Measurements from ENCODE around the gene RAB11A. TPM values are rescaled to one million over a fixed set of nuclear protein-coding genes. Genes with fewer than 3 reads are reported as not detected.

RAB11A gene
- total RNA-seq, 1 experiment from 2014 or later = 263 TPM

DNA sequence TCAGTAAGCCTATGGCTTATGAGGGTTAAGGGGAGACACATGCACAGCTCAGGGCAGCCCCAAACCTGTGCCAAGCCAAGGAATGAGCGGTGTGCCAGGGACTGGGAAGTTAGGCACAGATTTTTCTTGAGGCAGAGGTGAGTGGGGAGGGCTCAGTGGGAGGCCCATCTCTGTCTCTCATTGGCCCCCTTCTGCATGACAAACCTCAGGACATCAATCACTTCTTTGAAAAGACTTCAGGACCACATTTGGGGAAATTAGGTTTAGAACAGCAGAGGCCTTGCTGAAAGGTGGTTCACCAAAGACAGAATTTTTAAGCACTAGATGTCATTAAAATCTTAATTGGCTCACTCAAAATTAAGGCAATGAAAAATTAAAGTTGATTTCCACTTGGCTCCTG lies 57.2 kb downstream of the RAB11A start:
- no peak for DNase-seq (ENCODE audit: low read depth, low spot score)
- no peak for TF ChIP-seq CTCF (IDR thresholded peaks at IDR 0.05)
- no peak for TF ChIP-seq SIN3A (IDR thresholded peaks at IDR 0.05; ENCODE audit: borderline replicate concordance, insufficient read depth, low read depth, low read length)
- no peak for TF ChIP-seq POLR2AphosphoS5 (IDR thresholded peaks at IDR 0.05; ENCODE audit: low read depth, low read length)
- TF ChIP-seq, protein P1, sequence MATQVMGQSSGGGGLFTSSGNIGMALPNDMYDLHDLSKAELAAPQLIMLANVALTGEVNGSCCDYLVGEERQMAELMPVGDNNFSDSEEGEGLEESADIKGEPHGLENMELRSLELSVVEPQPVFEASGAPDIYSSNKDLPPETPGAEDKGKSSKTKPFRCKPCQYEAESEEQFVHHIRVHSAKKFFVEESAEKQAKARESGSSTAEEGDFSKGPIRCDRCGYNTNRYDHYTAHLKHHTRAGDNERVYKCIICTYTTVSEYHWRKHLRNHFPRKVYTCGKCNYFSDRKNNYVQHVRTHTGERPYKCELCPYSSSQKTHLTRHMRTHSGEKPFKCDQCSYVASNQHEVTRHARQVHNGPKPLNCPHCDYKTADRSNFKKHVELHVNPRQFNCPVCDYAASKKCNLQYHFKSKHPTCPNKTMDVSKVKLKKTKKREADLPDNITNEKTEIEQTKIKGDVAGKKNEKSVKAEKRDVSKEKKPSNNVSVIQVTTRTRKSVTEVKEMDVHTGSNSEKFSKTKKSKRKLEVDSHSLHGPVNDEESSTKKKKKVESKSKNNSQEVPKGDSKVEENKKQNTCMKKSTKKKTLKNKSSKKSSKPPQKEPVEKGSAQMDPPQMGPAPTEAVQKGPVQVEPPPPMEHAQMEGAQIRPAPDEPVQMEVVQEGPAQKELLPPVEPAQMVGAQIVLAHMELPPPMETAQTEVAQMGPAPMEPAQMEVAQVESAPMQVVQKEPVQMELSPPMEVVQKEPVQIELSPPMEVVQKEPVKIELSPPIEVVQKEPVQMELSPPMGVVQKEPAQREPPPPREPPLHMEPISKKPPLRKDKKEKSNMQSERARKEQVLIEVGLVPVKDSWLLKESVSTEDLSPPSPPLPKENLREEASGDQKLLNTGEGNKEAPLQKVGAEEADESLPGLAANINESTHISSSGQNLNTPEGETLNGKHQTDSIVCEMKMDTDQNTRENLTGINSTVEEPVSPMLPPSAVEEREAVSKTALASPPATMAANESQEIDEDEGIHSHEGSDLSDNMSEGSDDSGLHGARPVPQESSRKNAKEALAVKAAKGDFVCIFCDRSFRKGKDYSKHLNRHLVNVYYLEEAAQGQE (IDR thresholded peaks at IDR 0.05; ENCODE audit: insufficient read depth in 1 of 2, low read depth in 2 of 2, low read length in 1 of 2) = no peak
- no peak for TF ChIP-seq TCF7L2 (IDR thresholded peaks at IDR 0.05; ENCODE audit: low read depth, low read length)
- intact Hi-C loops (cut with micrococcal nuclease; ENCODE audit: unreplicated experiment) (no loop called here), in situ Hi-C loops (cut with HindIII; ENCODE audit: low pct_unique_long_range_greater_than_20kb, low sequenced_read_pairs) (no loop called here)
- Histone ChIP-seq H3K9me3 (ENCODE audit: control insufficient read depth, insufficient read depth, low read depth, low read length) (no peaks in the 10 kb centered on the region), H3K27ac (ENCODE audit: low read length) (no peak overlapping the region), H3K4me1 (ENCODE audit: control insufficient read depth, insufficient read depth, low read length) (no peaks in the 10 kb centered on the region), H3K27me3 (ENCODE audit: control insufficient read depth, insufficient read depth, low read length) (no peaks in the 10 kb centered on the region), H3K4me3 (ENCODE audit: low read depth in 2 of 2, low read length in 2 of 2) (no peak overlapping the region), H3K36me3 (ENCODE audit: control insufficient read depth, insufficient read depth, low read length) (no peaks in the 10 kb centered on the region)
- no peak for ATAC-seq
- no TSS peak for BruUV-seq (replicated peaks)
- POLR2A ChIA-PET = no interaction called here
- CTCF ChIA-PET = no interaction called here

DNA sequence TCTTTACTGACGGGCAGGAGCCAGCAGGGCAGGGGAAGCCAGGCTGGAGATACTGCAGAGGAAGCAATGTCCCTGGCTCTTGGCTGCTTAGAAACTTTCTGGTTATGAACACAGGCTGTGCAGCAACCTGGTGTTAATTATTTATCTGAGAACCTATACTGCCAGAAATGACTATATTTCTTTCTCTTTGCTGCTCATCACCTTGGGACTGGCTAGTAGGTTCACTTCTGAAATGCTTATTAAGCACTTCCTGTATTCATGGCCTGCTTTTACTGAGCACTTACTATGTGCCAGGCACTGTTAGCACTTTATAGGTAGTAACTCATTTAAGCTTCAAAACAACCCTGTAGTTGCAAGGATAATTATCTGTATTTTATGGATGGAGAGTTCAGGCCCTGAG lies 57.6 kb downstream of the RAB11A start:
- no TSS peak for BruUV-seq (replicated peaks)
- H3K9me3 ChIP-seq (ENCODE audit: control insufficient read depth, insufficient read depth, low read depth, low read length) = no peaks in the 10 kb centered on the region
- in situ Hi-C loops (cut with HindIII; ENCODE audit: low pct_unique_long_range_greater_than_20kb, low sequenced_read_pairs) = no loop called here
- DNase-seq (ENCODE audit: low read depth, low spot score) = no peak
- intact Hi-C loops (cut with micrococcal nuclease; ENCODE audit: unreplicated experiment) = no loop called here
- no peak overlapping the region for H3K4me3 ChIP-seq (ENCODE audit: low read depth in 2 of 2, low read length in 2 of 2)
- POLR2A ChIA-PET = no interaction called here
- no peaks in the 10 kb centered on the region for H3K36me3 ChIP-seq (ENCODE audit: control insufficient read depth, insufficient read depth, low read length)
- H3K4me1 ChIP-seq (ENCODE audit: control insufficient read depth, insufficient read depth, low read length) = no peaks in the 10 kb centered on the region
- no peak overlapping the region for H3K27ac ChIP-seq (ENCODE audit: low read length)
- no peak for ATAC-seq
- CTCF ChIA-PET = no interaction called here
- no peaks in the 10 kb centered on the region for H3K27me3 ChIP-seq (ENCODE audit: control insufficient read depth, insufficient read depth, low read length)
- TF ChIP-seq SIN3A (IDR thresholded peaks at IDR 0.05; ENCODE audit: borderline replicate concordance, insufficient read depth, low read depth, low read length) (no peak), POLR2AphosphoS5 (IDR thresholded peaks at IDR 0.05; ENCODE audit: low read depth, low read length) (no peak), TCF7L2 (IDR thresholded peaks at IDR 0.05; ENCODE audit: low read depth, low read length) (no peak)
- TF ChIP-seq, protein P1 (IDR thresholded peaks at IDR 0.05; ENCODE audit: insufficient read depth in 1 of 2, low read depth in 2 of 2, low read length in 1 of 2) = no peak

Data from Panc1 (cell line).